HG03280 (cell line): ENCODE data around the gene RAC2.

ENCODE experiments used
- ATAC-seq: cut with Tn5 transposase; IDR thresholded peaks from one replicate; pipeline ENCODE4 v1.9.1; 2021; ENCODE audit warnings: mild to moderate bottlenecking, moderate library complexity; ENCODE audit not compliant: unreplicated experiment

RAC2 gene

DNA sequence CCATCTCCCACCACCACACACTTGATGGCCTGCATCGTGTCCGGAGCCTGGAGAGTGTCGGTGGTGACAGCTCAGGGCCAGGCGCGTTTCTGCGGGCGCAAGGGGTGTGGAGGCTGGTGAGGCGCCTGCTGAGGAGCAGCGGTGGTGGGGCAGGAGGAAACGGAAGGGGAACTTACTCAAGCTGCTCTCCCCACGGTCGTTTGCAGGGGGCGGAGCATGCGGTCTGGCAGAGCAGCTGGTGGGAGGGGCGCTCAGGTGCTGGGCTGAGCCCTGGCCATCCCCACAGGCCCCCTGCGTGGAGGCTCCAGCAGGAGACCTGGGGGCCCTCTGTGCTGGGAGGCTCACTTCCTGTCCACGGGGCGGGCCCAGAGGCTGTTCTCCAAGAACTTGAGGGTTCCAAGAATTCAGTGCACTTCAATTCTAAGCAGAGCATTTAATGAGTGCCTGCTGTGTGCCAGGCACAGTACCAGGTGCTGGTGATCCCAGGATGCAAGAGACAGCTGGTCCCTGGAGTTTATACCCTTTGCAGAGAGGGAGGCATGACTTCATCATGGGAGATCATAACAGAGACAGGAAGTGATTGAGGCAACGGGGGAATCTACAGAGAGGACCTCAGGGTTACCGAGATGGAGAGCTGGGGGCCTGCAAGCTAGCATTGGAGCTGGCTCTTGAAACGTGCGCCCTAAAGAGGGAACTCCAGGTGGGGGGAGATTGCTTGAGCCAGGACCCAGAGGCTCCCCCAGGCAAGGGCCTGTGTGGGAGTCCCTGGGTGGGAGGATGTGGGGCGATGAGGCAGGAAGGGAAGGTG lies at the start of gene RAC2:
RAC2 (minus strand) TSS at position 156 of the 808 bp plus-strand sequence; CDS start at position 35, 121 bp downstream.
- peak; percentile 47 for ATAC-seq

DNA sequence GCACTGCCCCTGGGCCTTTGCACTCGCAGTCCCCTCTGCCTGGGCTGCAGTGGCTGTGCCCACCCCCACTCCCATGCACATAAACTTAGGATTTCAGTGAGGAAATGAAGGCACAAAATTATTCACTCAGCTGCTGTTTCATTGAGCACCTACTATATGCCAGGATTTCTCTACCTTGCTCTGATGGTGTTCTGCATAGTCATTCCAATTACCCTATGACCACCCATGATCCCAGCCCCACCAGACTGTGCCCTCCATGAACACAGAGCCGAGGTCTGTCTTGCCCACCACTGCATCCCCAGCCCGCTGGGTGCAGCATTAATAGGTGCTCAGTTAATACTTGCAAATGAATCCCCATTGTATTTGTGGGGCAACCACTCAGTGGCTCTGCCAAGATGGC lies 49.1 kb upstream of the RAC2 start:
- no peak for ATAC-seq

DNA sequence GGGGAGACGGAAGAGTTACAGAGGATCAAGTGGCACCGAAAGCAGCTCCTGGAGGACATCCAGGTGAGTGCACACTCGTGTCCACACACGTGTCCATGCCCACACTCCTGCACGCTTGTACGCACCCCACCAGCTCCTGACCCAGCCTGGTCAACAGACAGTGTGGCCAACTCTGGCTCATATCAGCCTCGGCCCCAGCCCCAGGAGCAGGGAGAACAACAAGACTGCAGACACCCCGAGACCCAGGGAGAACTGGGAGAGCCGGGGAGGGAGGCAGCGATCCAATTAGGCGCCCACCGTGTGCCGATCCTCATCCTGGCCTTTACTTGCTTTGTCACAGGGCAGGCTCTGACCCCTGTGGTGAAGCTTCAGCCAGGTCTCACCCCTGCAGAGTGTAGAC lies 48.6 kb upstream of the RAC2 start:
- ATAC-seq, result no peak

DNA sequence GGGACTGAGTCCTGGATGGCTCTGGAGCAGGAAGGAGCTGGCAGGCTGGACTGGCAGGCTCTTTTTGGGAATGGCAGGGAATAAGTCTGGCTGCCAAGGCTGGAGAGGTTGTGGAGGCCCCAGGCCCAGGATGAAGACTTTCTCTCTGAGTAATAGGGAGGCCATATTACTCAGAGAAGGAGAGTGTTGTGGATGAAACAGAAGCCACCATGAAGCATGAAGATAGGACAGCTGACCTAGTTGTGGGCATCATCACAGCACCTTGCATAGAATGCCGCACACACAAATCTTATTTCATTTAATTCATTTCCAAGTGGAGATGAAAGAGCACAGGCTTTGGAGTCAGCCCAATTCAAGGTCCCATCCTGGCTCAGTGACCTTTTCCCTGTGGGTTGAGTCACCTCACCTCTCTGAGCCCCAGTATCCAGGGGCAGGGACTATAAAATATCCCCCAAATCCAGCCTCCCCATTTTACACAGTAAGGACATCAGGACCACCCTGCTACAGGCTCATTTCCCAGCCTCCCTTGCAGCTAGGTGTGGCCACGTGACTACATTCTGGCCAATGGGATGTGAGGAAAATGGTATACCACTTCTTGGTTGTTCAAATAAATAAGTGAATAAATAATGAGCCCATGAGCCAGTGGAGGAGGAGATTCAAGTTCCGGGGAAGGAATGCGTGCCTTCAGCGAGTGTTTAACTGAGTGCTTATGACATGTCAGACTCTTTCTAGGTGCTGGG lies 47.7 kb upstream of the RAC2 start:
- ATAC-seq, result no peak

DNA sequence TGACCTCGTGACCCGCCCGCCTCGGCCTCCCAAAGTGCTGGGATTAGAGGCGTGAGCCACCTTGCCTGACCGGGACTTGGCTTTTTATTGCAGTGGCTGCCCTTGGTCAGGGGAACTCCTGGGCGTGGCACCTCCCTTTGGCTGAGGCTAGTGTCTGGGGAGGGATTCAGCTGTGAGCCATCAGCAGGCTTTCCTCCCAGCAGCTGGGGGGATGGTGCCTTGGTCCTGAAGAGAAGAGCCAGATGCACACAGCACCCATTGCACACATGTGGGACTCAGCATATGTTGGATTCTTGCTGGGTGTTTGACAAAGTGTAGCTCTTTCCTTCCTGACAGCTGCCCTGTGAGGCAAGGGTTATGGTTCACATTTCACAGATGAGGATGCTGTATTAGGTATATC lies 46.7 kb upstream of the RAC2 start:
- ATAC-seq, result no peak

DNA sequence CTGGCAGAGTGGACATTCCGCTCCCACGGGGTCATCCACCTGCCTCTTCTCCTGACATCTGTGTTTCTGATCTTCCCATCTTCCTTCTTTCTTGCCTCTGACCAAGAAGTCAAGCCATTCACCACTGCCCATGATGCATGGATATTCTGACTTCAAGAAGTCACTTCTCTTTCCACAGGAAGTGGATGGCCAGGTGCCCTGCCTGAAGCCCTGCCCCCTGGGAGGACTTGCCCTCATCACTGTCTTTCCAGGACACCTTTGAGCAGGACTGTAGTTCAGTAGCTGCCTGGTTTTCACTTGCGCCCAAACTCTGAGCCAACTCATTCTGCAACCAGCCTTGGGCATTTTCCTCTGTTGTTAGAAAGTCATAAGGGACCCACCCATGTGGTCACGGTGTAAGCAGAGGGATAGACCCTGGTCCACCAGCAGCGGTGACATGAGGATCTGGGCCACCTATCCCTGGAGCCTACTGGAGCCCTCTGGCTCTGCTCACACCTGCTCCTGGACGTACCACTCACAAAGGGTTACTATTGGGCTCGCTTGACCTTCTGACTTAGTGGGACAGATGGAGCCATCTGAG lies 45.2 kb upstream of the RAC2 start:
- ATAC-seq, result no peak

DNA sequence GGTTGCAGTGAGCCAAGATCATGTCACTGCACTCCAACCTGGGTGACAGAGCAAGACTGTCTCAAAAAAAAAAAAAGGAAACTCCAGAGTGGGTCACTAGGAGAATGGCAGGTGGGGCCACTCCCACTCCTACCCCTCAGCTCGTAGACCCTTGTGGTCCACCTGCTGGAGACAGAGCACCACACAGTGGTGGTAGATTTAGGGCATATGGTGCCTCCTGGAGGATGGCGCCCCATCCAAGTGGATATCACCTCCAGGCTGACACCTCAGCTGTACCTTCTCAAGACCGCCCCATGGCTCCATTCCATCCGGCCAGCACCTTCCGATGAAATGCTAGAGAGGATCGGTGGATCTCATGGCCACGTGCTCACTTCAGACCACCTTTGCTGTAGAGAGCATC lies 44.5 kb upstream of the RAC2 start:
- no peak for ATAC-seq

DNA sequence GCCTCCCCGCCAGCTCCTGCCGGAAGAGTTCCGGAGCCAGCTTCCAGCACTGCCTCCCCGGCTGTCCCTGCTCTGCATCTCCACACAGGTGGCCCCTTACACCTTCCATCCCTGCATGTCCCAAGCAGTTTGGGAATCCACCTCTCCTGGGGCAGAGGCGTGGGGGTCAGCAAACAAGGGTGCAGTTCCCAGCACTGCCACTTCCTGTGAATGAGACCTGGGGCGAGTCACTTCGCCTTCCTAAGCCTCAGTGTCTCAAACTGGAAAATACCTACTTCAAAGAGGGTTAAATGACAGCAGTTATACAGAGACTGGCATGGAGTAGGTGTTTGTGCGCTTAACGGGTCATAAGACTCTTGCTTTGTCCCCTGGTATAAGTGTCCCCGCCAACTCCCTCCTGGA lies 43.5 kb upstream of the RAC2 start:
- ATAC-seq, result no peak

DNA sequence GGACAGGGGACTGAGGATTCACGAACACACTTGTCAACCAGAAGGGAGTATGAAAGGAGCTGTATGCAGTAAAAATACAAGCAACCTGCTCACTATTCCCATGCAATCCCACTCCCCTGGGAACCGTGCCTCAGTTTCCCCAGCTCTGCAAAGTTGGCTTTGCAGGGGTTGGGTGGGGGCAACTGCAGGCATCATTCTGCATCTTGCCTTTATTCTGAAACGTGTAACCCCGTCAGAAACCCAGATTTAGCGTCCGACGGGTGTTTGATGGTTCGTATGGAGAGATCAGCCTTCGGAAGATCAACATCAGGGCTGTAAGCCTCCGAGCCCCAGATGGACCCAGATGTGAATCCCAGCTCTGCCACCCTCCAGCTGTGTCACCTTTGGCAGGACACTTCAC lies 41.9 kb upstream of the RAC2 start:
- ATAC-seq, result no peak

DNA sequence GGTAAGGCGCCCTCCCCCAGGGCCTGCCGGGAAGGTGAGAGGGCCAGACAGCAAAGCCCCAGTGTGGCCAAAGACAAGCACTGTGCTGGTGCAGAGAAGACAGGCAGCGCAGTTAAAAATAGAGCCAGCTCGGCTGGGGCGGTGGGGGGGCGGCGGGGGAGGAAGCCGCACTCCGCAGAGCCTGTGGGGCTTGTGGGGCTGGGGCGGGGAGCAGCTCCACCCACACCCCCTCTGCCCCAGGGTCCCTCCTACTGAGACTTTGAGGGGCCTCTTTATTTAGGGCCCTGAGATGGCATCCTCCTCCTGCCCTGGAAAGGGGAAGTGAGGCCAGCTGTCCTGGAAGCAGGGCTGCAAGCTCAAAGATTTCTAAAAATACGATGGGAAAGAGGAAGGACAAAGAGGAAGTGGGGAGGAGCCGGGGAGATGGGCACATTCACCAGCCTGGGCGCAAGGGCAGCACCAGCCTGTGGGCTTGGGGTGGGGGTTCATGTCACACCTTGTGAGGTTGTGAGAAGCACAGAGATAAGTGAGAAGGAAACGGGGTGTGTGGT lies 40.8 kb upstream of the RAC2 start:
- no peak for ATAC-seq

DNA sequence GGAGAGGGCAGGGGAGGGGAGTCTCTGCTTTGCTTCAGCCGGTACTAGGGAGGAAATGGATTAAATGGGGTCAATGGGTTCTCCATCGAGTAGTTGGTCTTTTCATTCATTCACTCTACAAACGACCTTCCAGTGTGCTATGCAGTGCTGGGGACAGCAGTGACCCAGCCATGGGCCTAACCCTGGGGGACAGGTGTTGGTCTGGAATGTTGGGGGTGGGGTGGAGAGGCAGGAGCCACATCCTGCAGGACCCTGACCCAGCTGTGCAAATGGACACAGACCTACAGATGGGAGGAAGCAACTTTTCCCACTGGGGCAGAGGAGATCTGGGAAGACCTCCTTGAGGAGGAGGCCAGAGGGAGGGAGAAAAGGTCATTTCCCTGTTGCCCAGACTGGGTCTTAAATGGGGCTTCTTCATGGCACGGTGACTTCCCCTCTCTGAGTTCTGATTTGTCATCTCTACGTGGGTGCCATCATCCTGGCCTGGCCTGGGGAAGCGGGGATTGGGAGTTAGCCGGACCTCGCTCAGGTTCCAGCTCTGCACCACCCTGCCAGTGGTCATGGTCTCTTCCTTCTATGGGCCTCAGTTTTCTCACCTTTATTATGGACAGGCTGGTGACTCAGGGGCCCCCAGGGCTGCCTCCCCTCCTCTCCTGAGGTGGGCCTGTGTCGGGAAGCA lies 40.2 kb upstream of the RAC2 start:
- ATAC-seq, result no peak

DNA sequence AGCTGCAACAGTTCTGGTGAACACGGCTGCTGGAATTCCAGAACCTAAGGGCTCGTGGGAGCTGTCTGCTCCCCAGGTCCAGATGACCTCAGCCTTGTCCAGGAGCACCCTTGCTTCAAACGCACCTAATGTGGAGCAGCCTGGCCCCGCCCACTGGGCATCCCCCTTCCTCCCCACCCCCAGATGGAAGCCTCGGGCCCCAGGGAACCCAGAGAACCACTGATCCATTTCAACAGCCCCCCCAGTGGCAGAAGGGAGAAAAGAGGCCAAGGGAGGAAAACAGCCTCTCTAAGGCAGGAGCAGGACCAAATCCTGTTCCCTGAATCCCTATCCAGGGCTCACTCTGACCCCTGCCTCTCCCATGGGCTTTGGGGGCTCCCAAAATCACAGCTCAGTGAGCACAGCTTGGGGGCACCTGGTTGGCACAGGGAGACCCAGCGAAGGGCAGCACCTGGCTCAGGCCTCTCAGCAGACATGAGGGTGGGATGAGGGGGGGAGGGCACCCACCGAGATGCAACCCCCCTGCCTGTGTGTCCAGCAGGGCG lies 39.4 kb upstream of the RAC2 start:
- no peak for ATAC-seq

DNA sequence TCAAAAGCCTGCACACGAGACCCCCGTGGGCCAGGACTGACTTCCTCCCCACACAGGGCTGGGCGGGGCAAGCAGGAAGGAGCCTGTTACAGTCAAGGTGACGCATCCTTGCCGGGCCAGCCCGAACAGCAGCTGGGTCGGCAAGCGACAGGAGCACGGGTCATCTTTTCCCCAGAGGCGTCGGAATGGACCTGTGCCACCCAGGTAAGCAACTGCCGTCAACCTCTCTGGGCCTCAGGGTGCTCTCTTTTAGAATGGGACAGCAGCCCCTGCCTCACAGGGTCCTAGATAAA lies 38.3 kb upstream of the RAC2 start, which contains the start of gene CYTH4:
CYTH4 (plus strand) TSS at position 124 of the 293 bp plus-strand sequence; CDS start at position 186, 62 bp downstream.
- peak; percentile 54 for ATAC-seq

DNA sequence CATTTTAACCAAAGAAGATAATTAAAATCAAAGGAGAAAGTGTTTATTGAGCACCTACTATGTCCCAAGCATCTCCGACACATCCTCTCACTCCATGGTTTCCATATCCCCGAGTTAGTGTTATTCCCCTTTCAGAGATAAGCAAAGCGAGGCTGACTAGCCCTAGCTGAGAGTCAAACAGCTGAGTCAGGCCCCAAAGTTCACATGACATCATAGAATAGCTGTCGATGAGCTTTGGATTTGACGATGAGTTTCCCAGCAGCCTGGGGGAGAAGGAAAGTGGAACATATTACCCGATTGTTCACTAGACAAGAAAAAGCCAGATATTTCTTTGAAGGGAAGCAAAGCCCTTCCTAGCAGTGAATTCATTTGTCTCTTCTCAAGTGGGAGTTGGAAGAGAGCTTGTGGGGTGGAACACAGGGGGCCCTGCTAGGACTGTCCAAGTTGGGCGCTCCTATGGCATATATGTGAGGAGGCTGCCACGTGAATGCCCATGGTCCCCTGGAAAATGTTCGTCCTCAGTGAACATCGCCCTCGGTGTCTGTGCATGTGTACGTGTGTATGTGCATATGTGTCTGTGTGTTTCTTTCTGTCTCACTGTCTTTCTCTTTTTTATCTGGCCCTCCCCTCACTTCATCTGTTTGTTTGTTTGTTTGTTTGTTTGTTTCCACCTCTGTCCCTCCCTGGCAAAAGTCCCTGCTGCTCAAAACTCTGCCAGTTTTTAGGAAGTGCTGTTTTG lies 37.7 kb upstream of the RAC2 start:
- no peak for ATAC-seq

DNA sequence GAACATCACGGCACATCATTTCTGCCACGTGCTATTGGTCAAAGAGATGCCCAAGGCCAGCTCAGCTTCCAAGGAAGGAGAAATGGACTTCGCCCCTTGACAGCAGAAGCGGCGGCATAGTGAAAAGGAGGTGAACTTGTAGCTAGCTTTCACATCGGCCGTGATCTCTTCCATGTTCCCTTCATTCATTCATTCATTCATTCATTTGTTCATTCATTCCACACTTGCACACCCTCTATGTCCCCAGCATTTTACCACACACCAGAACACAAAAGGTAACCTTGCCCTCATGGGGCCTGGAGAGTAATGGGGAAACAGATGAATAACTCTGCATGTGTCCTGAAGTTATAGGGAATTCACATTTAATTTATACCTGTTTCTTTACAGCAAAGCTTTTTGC lies 37.1 kb upstream of the RAC2 start:
- no peak for ATAC-seq

DNA sequence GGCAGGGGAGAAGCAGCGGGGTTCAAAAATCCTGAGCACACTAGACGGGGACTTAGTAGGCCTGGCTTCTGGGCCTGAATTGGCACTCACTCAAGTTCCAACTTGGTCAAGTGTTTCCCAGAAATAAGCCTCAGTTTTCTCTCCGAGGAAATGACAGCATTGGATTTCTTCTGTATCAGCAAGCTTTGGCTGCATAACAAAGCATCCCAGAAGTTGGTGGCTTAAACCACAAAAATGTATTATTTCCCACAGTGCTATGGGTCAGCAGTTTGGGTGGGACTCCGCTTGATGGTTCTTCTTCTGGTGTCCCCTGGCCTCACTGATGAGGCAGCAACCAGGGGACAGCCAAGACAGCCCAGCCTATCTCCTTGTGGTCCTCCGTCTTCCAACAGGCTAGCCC lies 36.6 kb upstream of the RAC2 start:
- no peak for ATAC-seq

DNA sequence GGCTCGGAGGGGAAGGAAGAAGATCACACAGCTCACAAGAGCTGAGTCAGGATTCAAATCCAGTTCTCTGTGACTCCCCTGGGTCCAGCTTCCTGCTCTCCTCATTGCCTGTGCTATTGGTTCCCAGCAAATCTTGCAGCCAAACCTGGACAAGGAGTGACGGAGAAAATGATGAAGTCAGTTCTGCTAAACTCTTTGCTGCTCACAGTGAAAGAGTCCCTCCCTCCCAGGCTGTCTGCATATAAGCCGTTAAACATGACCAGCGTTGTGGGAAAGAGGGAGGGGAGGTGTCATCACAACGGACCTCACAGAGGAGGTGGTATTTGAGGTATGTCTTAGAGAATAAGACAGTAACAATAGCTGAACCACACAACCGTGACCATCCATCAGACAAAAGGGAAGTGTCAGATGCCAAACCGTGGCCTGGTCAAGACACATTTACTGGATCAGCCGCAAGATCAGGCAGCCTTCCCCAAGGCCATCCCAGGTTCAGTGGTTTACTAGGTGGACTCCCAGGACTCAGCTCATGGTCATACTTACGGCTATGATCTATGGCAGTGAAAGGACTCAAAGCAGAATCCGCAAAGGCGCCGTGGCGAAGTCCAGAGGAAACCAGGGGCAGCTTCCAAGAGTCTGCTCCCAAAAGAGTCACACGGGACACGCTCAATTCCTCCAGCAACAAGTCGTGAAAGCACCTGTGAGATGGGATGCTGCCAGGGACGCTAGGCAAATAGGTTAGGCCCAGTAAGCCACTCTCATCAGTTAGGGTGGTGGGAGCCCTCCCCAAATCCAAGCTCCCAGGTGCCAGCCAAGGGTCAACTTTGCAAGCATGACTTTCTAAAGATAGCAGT lies 35.5 kb upstream of the RAC2 start:
- no peak for ATAC-seq

DNA sequence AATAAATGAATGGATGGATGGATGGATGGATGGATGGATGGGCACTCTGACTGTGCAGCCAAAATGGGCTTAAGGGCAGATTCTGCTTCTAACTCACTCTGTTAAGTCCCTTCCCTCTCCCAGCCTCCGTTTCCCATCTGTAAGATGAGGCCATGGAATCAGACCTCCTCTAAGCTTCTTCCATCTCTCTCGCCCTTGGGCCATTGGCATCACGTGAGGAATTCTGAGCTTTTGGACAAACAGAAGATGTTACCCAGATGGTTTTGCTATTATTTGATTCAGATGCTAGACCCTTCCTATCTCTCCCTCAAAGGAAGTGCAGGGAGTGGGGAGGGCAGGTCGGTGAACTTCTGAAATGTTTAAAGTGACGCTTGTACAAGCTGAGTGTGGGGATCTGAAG lies 34.2 kb upstream of the RAC2 start:
- ATAC-seq, result no peak

DNA sequence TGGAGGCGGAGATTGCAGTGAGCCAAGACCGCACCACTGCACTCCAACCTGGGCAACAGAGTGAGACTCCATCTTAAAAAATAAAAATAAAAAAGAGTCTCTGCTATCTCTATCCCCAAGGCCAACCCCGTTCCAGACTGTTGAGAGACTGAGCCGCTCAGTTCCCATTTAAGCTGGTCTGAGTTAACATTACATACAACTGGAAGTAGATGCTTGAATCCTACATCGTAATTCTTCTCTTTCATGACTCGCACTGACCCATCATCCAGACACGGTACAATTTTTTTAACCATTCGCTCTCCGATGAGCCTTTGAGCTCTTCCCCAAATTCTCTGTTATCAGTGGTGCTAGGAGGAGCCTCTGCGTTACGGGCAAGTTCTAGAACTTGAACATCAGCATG lies 33.3 kb upstream of the RAC2 start:
- ATAC-seq, result no peak
